Measurements from ENCODE around the gene FBXL7. TPM values are rescaled to one million over a fixed set of nuclear protein-coding genes. Genes with fewer than 3 reads are reported as not detected.

Gene FBXL7
- total RNA-seq, 2 experiments from 2014 or later, result not detected

DNA sequence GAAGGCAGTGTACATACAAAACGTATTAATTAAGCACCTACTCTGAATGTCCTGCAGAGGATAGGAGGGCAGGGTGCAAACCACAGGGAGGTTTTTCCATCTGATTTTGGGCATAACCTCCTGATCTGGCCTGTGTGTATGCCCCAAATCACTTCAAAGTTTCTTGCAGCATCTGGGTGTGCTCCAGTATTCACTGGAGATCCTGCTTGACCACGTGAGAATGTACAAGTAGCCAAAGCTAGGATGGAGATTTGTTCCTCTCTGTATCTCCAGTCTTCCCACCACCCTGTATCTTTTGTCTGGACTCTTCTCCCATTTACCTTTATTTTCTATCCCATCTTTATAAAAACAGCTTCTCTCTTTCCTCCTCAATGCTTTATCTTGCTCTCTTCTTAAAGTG is 207.7 kb downstream of the FBXL7 start:
- DNase-seq (no peak), ATAC-seq (no peak)
- peaks cover 11% of the 10 kb centered on the region for H3K9me3 Mint-ChIP-seq (ENCODE audit: low read depth)
- no peak overlapping the region for H3K27ac Mint-ChIP-seq
- H3K4me1 Mint-ChIP-seq, result no peaks in the 10 kb centered on the region
- H3K27me3 Mint-ChIP-seq, result no peaks in the 10 kb centered on the region
- POLR2A ChIA-PET, result no interaction called here
- CTCF ChIA-PET, result no interaction called here
- intact Hi-C loops (cut with DNase I, micrococcal nuclease), result no loop called here
- no peak overlapping the region for H3K4me3 Mint-ChIP-seq
- no peaks in the 10 kb centered on the region for H3K36me3 Mint-ChIP-seq (ENCODE audit: low read depth)

DNA sequence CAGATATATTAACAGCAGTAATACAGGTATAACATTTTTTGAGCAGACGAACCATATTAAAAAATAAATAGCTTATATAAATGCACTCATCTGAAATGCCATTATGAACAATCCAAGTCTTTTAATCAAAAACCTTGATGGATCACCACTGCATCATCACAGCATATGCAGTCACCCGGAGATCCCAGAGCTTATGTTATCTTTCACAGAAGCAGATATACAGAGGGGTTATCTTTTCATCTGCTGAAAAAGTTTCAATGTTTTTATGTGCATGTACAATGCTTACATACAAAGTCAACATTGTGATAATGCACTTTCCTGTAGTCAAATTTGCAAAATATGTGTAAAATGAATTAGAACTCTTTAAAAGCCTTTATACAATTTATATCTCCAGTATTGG is 211.9 kb downstream of the FBXL7 start:
- DNase-seq, result no peak
- no peak overlapping the region for H3K4me3 Mint-ChIP-seq
- no peaks in the 10 kb centered on the region for H3K4me1 Mint-ChIP-seq
- CTCF ChIA-PET, result no interaction called here
- ATAC-seq, result no peak
- H3K27me3 Mint-ChIP-seq, result no peaks in the 10 kb centered on the region
- peaks cover 2% of the 10 kb centered on the region for H3K9me3 Mint-ChIP-seq (ENCODE audit: low read depth)
- no peaks in the 10 kb centered on the region for H3K36me3 Mint-ChIP-seq (ENCODE audit: low read depth)
- intact Hi-C loops (cut with DNase I, micrococcal nuclease), result no loop called here
- POLR2A ChIA-PET, result no interaction called here
- H3K27ac Mint-ChIP-seq, result no peak overlapping the region

DNA sequence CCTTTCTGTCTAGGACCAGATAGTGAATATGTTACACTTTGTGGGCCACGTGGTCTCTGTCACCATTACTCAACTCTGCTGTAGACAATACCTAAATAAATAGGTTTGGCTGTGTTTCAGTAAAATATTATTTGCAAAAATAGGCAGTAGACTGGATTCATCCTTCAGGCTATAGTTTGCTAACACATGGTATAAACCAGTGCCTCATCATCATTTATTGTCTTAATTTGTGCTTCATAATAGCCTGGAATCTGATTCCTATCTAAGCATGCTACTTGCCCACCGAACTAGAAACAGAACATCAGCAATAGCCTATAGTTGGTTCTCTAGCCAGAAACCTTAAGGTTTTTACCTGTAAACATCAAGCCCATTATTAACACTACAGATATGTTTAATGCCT is 215.6 kb downstream of the FBXL7 start:
- Mint-ChIP-seq H3K4me1 (no peaks in the 10 kb centered on the region), H3K4me3 (no peak overlapping the region), H3K27me3 (no peaks in the 10 kb centered on the region), H3K36me3 (ENCODE audit: low read depth) (no peaks in the 10 kb centered on the region), H3K9me3 (ENCODE audit: low read depth) (no peaks in the 10 kb centered on the region), H3K27ac (no peak overlapping the region)
- ChIA-PET CTCF (no interaction called here), POLR2A (no interaction called here)
- ATAC-seq (no peak), DNase-seq (no peak)
- intact Hi-C loops (cut with DNase I, micrococcal nuclease), result no loop called here

DNA sequence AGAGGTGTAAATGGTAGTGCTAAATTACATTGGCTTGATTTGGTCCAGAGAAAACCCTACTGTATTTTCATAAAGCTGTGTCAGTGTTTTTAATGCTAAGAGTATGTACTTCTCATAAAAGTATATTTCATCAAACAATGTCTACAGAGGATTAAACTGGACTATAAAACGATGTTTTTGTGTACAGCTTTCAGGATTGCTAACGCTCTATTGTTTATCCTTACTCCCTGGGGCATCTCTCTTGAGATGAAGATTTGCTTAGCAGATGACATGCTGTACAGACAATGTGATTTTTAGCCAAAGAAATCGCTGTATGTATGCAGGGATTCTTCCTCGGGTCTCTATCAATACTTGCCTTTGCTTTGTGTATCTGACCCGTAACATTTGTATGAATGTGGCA is 216.0 kb downstream of the FBXL7 start:
- Mint-ChIP-seq H3K36me3 (ENCODE audit: low read depth) (no peaks in the 10 kb centered on the region), H3K9me3 (ENCODE audit: low read depth) (no peaks in the 10 kb centered on the region), H3K27me3 (no peaks in the 10 kb centered on the region), H3K4me1 (no peaks in the 10 kb centered on the region), H3K27ac (no peak overlapping the region), H3K4me3 (no peak overlapping the region)
- ATAC-seq, result no peak
- CTCF ChIA-PET, result interaction anchor here (0.6 kb wide), 1 partner anchor 612 kb away, joined by 3 read pairs; no protein-coding TSS in a partner anchor
- intact Hi-C loops (cut with DNase I, micrococcal nuclease), result no loop called here
- no peak for DNase-seq
- POLR2A ChIA-PET, result no interaction called here

DNA sequence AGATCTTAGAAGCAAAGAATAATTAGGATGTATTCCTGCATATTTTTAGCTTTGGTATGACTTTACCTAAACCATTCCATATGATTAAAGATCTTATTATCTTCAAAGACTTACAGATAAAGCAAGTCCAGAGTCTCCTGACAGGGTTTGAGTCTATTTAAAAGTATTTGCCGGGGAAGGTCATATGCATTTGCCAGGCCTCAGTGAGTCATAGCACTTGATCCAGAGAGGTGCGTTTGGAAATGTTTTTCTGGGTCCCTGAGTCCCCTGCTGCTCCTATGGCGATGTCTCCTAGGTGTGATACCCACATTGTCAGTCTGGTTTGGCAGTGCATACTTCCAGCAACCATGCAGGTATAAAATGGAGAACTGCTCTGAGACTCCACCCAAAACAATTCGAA is 217.0 kb downstream of the FBXL7 start:
- DNase-seq, result no peak
- H3K4me3 Mint-ChIP-seq, result no peak overlapping the region
- ATAC-seq, result no peak
- ChIA-PET POLR2A (no interaction called here), CTCF (no interaction called here)
- no peak overlapping the region for H3K27ac Mint-ChIP-seq
- no peaks in the 10 kb centered on the region for H3K27me3 Mint-ChIP-seq
- H3K36me3 Mint-ChIP-seq (ENCODE audit: low read depth), result no peaks in the 10 kb centered on the region
- peaks cover 2% of the 10 kb centered on the region for H3K9me3 Mint-ChIP-seq (ENCODE audit: low read depth)
- H3K4me1 Mint-ChIP-seq, result no peaks in the 10 kb centered on the region
- intact Hi-C loops (cut with DNase I, micrococcal nuclease), result no loop called here

DNA sequence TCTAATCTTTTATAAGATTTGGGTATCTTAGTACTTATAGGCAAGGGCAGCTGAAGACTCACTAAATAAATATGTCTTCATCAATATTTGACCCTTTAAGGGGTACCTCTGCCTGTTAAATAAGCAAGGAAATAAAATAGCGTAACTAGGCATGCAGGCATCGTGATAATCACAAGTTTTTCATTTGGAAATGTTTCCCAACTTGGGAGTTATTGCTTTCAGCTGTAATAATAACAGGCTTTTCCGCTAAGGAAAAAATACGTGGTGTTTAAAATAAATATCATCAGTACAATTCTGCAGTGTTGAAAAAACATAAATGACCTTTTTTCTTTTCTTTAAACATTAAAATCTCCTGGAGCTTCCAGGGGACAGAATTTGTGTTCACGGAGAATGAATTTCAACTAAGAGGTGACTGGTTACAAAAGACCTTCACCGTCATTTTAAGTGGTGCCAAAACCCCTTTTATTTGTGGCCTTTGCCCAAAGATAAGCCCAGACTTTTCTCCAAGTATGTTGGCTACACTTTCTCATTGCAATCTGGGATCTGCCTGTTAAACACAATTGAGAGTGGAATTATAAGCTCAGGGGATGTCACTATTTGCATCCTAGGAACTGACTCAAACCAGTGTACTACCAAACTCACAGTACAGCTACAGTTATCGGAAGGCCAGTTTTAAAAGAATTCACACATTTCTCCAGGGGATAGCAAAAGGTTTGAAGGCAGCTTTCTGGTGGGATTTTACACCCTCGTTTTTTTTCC is 218.6 kb downstream of the FBXL7 start:
- H3K36me3 Mint-ChIP-seq (ENCODE audit: low read depth), result no peaks in the 10 kb centered on the region
- no peak overlapping the region for H3K27ac Mint-ChIP-seq
- no peak for ATAC-seq
- intact Hi-C loops (cut with DNase I, micrococcal nuclease), result no loop called here
- CTCF ChIA-PET, result no interaction called here
- H3K27me3 Mint-ChIP-seq, result no peaks in the 10 kb centered on the region
- H3K4me3 Mint-ChIP-seq, result no peak overlapping the region
- POLR2A ChIA-PET, result no interaction called here
- H3K9me3 Mint-ChIP-seq (ENCODE audit: low read depth), result peaks cover 2% of the 10 kb centered on the region
- no peak for DNase-seq
- H3K4me1 Mint-ChIP-seq, result no peaks in the 10 kb centered on the region

DNA sequence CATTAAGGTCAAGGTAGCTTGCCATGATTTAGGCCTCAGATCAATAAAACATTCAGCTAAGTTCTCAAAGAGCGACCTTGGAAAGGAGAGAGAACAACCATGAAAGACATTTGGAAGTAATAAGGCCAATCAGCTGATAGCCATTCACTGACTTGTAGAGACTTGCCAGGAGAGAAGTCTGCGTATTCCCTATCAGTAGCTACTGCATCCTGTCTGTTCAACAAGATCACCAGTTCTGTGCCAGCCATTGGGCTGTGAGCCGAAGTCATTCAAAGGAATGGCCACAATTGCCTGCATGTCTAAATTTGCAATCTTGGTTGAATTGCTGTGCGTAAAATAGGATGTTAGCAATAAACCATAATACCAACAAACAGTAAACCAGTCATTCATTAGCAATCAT is 219.8 kb downstream of the FBXL7 start:
- intact Hi-C loops (cut with DNase I, micrococcal nuclease), result no loop called here

DNA sequence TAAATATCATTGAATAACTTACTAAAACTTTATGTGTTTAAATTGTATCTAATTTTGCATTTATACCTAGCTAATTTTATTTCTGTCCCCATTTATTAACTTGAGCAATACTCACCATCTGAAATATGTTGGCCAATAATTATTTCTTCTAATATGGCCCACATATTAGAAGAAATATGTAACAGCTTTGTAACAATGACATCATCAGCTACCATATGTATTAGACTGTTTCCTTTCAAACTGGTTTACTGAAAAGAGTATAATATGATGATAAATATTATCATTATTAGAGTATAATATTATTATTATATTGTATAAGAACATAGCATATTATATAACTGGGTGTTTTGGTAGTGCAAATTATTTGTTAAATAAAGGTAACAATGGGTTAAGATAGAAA is 220.5 kb downstream of the FBXL7 start:
- ATAC-seq (no peak), DNase-seq (no peak)
- Mint-ChIP-seq H3K27me3 (no peaks in the 10 kb centered on the region), H3K27ac (no peak overlapping the region), H3K9me3 (ENCODE audit: low read depth) (peaks cover 2% of the 10 kb centered on the region), H3K36me3 (ENCODE audit: low read depth) (no peaks in the 10 kb centered on the region), H3K4me3 (no peak overlapping the region), H3K4me1 (no peaks in the 10 kb centered on the region)
- ChIA-PET CTCF (no interaction called here), POLR2A (no interaction called here)
- intact Hi-C loops (cut with DNase I, micrococcal nuclease), result no loop called here

More for the DNA sequence above, 219.8 kb downstream of the FBXL7 start:
- Mint-ChIP-seq H3K27ac (no peak overlapping the region), H3K36me3 (ENCODE audit: low read depth) (no peaks in the 10 kb centered on the region), H3K9me3 (ENCODE audit: low read depth) (peaks cover 2% of the 10 kb centered on the region), H3K4me3 (no peak overlapping the region), H3K4me1 (no peaks in the 10 kb centered on the region), H3K27me3 (no peaks in the 10 kb centered on the region)
- no peak for DNase-seq
- CTCF ChIA-PET, result no interaction called here
- POLR2A ChIA-PET, result no interaction called here
- ATAC-seq, result no peak

DNA sequence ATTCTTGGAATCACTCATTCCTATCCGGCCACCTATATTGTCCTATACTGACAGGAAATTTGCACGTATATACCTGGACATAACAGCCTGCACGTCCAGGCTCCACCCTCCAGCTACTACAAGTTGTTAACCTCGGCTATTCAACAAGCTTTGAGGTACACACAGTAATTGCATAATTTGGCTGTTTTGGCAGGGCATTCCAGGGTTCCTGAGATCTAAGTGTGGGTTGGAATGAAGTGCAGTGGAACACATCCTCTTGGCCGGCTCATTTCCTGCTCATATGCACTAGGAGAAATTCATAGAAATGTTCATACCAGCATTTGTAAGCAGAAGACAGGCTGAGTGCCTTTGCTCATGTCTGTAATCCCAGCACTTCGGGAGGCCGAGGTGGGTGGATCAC is 222.3 kb downstream of the FBXL7 start:
- ATAC-seq (no peak), DNase-seq (no peak)
- H3K27ac Mint-ChIP-seq, result no peak overlapping the region
- H3K4me3 Mint-ChIP-seq, result no peak overlapping the region
- no peaks in the 10 kb centered on the region for H3K36me3 Mint-ChIP-seq (ENCODE audit: low read depth)
- ChIA-PET POLR2A (no interaction called here), CTCF (no interaction called here)
- H3K27me3 Mint-ChIP-seq, result no peaks in the 10 kb centered on the region
- no peaks in the 10 kb centered on the region for H3K4me1 Mint-ChIP-seq
- intact Hi-C loops (cut with DNase I, micrococcal nuclease), result no loop called here
- H3K9me3 Mint-ChIP-seq (ENCODE audit: low read depth), result peaks cover 2% of the 10 kb centered on the region

DNA sequence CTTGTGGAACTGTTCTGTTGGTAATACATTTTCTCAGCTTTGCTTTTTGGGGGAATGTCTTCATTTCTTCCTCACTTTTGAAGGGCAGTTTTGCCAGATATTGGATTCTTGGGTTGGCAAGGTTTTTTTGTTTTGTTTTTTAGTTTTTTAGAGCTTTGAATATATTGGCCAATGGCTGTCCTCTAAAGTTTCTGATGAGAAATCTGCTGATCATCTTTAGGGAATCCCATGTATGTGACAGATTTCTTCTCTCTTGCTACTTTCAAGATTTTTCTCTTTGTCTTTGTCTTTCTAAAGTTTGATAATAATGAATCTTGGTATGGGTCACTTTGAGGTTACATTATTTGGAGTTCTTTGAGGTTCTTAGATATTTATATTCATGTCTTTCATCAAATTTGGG is 227.4 kb downstream of the FBXL7 start:
- Mint-ChIP-seq H3K9me3 (ENCODE audit: low read depth) (peaks cover 8% of the 10 kb centered on the region), H3K27ac (no peak overlapping the region), H3K27me3 (no peaks in the 10 kb centered on the region), H3K4me3 (no peak overlapping the region), H3K36me3 (ENCODE audit: low read depth) (no peaks in the 10 kb centered on the region), H3K4me1 (no peaks in the 10 kb centered on the region)
- intact Hi-C loops (cut with DNase I, micrococcal nuclease), result no loop called here
- CTCF ChIA-PET, result no interaction called here
- ATAC-seq, result no peak
- no peak for DNase-seq
- POLR2A ChIA-PET, result no interaction called here

DNA sequence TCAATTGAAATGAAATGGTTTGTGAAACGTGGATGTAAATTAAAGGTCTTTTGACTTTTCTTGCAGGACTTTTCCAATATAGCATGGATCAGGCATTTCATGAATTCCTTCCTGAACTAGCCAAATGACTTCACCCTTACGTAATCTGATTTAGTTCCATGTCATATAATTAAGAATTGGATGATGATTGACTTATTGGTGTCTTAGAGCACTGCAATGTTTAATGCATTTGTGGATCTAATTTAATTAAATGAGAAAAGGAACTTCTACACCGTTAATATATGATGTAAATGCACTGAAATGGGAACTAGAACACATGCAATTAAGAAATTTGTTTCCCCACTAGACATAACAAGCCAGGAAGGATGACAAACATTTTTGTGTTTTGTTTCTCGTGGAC is 228.8 kb downstream of the FBXL7 start:
- CTCF ChIA-PET, result no interaction called here
- peaks cover 8% of the 10 kb centered on the region for H3K9me3 Mint-ChIP-seq (ENCODE audit: low read depth)
- no peaks in the 10 kb centered on the region for H3K27me3 Mint-ChIP-seq
- H3K36me3 Mint-ChIP-seq (ENCODE audit: low read depth), result no peaks in the 10 kb centered on the region
- no peak overlapping the region for H3K4me3 Mint-ChIP-seq
- no peaks in the 10 kb centered on the region for H3K4me1 Mint-ChIP-seq
- POLR2A ChIA-PET, result no interaction called here
- no peak overlapping the region for H3K27ac Mint-ChIP-seq
- ATAC-seq, result no peak
- no peak for DNase-seq
- intact Hi-C loops (cut with DNase I, micrococcal nuclease), result no loop called here

DNA sequence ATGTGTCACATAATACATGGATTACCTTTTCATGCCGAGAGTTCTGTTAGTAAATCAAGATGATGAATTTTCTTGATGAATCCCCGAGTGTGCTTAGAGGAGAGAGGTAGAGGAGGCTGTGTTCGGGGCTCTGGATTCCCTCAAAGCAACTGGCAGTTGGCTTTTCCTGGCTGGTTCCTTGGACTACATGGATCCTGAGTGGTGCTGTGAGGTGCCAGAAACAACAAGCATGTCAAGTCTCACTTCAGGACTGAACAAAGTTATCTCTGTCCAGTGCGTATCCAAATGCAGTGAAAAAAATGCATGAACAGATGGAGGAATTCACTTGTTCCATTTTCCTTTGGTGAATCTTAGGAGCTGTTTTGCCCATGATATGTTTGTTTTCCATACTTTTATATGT is 231.7 kb downstream of the FBXL7 start:
- peaks cover 10% of the 10 kb centered on the region for H3K9me3 Mint-ChIP-seq (ENCODE audit: low read depth)
- H3K4me1 Mint-ChIP-seq, result no peaks in the 10 kb centered on the region
- H3K4me3 Mint-ChIP-seq, result no peak overlapping the region
- intact Hi-C loops (cut with DNase I, micrococcal nuclease), result no loop called here
- H3K27ac Mint-ChIP-seq, result no peak overlapping the region
- H3K36me3 Mint-ChIP-seq (ENCODE audit: low read depth), result no peaks in the 10 kb centered on the region
- no peaks in the 10 kb centered on the region for H3K27me3 Mint-ChIP-seq
- ChIA-PET POLR2A (no interaction called here), CTCF (interaction anchor here (1.2 kb wide), 1 partner anchor 18 kb away, joined by 3 read pairs; no protein-coding TSS in a partner anchor)
- ATAC-seq (no peak), DNase-seq (no peak)

DNA sequence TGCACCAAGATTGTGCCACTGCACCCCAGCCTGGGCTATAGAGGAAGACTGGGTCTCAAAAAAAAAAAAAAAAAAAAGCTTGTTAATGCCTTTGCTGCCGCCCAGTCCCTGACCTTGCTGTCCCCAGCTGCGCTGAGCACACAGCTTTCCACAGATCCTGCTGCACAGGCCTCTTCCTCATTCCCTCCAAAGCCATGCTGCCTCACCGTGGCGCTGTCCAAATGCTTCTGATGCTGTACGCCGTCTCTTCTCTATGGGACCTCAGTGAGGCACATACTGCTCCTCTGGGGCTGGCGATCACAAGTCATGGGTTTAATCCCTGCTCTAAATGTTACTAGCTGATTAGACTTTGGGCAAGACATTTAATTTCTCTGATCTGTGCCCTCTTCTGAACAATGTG is 234.1 kb downstream of the FBXL7 start:
- ChIA-PET POLR2A (no interaction called here), CTCF (no interaction called here)
- Mint-ChIP-seq H3K4me1 (no peaks in the 10 kb centered on the region), H3K9me3 (ENCODE audit: low read depth) (peaks cover 9% of the 10 kb centered on the region), H3K4me3 (no peak overlapping the region), H3K27ac (no peak overlapping the region), H3K36me3 (ENCODE audit: low read depth) (no peaks in the 10 kb centered on the region), H3K27me3 (no peaks in the 10 kb centered on the region)
- no peak for DNase-seq
- no peak for ATAC-seq
- intact Hi-C loops (cut with DNase I, micrococcal nuclease), result no loop called here

All from activated CD4-positive, alpha-beta T cell treated with anti-CD3 and anti-CD28 coated beads for 36 hours (primary cell).